ENCODE data around the gene ANAPC2. TPM values are rescaled to one million over a fixed set of nuclear protein-coding genes. Genes with fewer than 3 reads are reported as not detected.
A peak's percentile ranks its signal among the peaks of the same experiment; 100 is the strongest.

Gene ANAPC2
- total RNA-seq, 1 experiment from 2014 or later = 80.9 TPM

DNA sequence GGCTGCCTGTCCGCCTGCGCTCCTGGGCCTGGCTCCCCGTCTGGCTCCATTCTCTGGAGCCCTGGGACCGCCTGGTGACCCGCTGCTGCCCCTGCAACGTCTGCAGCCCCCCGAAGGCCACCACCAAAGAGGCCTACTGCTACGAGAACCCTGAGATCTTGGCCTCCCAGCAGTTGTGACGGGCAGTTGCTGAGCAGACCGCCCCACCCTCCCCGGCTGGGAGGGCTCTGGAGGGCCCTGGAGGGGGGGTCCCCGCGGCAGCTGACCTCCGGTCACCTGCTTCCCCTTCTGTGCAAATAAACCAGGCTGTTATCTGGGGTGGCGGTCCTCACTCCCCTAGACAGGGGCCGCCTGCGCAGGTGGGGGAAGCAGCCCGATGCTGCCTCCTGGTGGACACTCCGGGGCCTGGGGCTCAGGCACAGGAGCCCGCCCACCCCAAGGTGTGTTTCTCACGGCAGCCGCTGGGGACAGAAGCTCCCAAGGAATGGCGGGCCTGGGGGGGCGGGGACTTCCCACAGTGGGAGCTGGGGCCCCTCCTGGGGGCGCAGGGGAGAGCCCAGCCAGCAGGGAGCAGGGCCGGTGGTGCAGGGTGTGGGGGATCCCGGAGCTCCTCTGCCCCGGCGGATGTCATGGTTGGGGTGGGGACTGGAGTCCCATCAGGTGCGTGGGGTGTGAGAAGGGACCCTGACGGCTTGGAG, 48.0 kb upstream of the ANAPC2 start:
- ChIA-PET POLR2A (interaction anchor here (0.5 to 0.9 kb wide), 3 partner anchors 21 to 122 kb away, joined by 3 to 4 read pairs (median 3); partner anchors contain the start of genes DPP7 and NRARP), CTCF (interaction anchor here (0.6 to 4.6 kb wide), 91 partner anchors 11 to 632 kb away, joined by 3 to 143 read pairs (median 6); partner anchors contain the start of genes CYSRT1, ENTPD2, ENTPD8 and EXD3)
- Mint-ChIP-seq H3K27me3 (ENCODE audit: low read depth) (no peaks in the 10 kb centered on the region), H3K9me3 (no peaks in the 10 kb centered on the region), H3K27ac (no peak overlapping the region), H3K36me3 (no peaks in the 10 kb centered on the region), H3K4me1 (peaks cover 18% of the 10 kb centered on the region), H3K4me3 (no peak overlapping the region)
- peak; percentile 96 for DNase-seq (ENCODE audit: low spot score)
- peak; percentile 23 for ATAC-seq
- TF ChIP-seq JUN (CRISPR knock-in tag; IDR thresholded peaks at IDR 0.05) (no peak), ZNF423 (CRISPR knock-in tag; IDR thresholded peaks at IDR 0.05) (peak; percentile 87), FOXK1 (CRISPR knock-in tag; IDR thresholded peaks at IDR 0.05) (no peak), ZNF263 (CRISPR knock-in tag; IDR thresholded peaks at IDR 0.05; ENCODE audit: low read depth) (no peak), MXD4 (CRISPR knock-in tag; IDR thresholded peaks at IDR 0.05; ENCODE audit: borderline replicate concordance) (no peak), ATF3 (CRISPR knock-in tag; conservative IDR thresholded peaks at IDR 0.05) (no peak), USF2 (CRISPR knock-in tag; IDR thresholded peaks at IDR 0.05) (peak; percentile 34), IRF2 (CRISPR knock-in tag; IDR thresholded peaks at IDR 0.05; ENCODE audit: borderline replicate concordance, low read depth) (no peak), ZBTB21 (CRISPR knock-in tag; IDR thresholded peaks at IDR 0.05; ENCODE audit: borderline replicate concordance) (no peak), ZNF121 (CRISPR knock-in tag; IDR thresholded peaks at IDR 0.05) (no peak), JAZF1 (CRISPR knock-in tag; IDR thresholded peaks at IDR 0.05) (no peak), MAX (CRISPR knock-in tag; IDR thresholded peaks at IDR 0.05) (peak; percentile 52; the same call in 1 of the 2 replicates), E2F5 (CRISPR knock-in tag; IDR thresholded peaks at IDR 0.05) (0 out of 2 replicates have a peak, but pooled peaks have one; percentile 34), ETV6 (CRISPR knock-in tag; IDR thresholded peaks at IDR 0.05) (peak; percentile 43; the same call in 1 of the 2 replicates), SP1 (CRISPR knock-in tag; conservative IDR thresholded peaks at IDR 0.05) (peak; percentile 53; the same call in 1 of the 2 replicates), ZNF232 (CRISPR knock-in tag; IDR thresholded peaks at IDR 0.05) (no peak), ARID4B (CRISPR knock-in tag; IDR thresholded peaks at IDR 0.05; ENCODE audit: borderline replicate concordance) (peak; percentile 84; the same call in 1 of the 2 replicates), CREB1 (CRISPR knock-in tag; IDR thresholded peaks at IDR 0.05) (no peak; the same call in 1 of the 2 replicates), NFE2L1 (CRISPR knock-in tag; IDR thresholded peaks at IDR 0.05) (no peak), ERG (CRISPR knock-in tag; IDR thresholded peaks at IDR 0.05) (no peak), TEAD1 (CRISPR knock-in tag; IDR thresholded peaks at IDR 0.05) (peak; percentile 77), RELA (CRISPR knock-in tag; IDR thresholded peaks at IDR 0.05; ENCODE audit: borderline replicate concordance) (no peak)
- TF ChIP-seq, protein P1, sequence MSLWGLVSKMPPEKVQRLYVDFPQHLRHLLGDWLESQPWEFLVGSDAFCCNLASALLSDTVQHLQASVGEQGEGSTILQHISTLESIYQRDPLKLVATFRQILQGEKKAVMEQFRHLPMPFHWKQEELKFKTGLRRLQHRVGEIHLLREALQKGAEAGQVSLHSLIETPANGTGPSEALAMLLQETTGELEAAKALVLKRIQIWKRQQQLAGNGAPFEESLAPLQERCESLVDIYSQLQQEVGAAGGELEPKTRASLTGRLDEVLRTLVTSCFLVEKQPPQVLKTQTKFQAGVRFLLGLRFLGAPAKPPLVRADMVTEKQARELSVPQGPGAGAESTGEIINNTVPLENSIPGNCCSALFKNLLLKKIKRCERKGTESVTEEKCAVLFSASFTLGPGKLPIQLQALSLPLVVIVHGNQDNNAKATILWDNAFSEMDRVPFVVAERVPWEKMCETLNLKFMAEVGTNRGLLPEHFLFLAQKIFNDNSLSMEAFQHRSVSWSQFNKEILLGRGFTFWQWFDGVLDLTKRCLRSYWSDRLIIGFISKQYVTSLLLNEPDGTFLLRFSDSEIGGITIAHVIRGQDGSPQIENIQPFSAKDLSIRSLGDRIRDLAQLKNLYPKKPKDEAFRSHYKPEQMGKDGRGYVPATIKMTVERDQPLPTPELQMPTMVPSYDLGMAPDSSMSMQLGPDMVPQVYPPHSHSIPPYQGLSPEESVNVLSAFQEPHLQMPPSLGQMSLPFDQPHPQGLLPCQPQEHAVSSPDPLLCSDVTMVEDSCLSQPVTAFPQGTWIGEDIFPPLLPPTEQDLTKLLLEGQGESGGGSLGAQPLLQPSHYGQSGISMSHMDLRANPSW (CRISPR knock-in tag; conservative IDR thresholded peaks at IDR 0.05; ENCODE audit: low read depth) = no peak
- TF ChIP-seq, protein P2, sequence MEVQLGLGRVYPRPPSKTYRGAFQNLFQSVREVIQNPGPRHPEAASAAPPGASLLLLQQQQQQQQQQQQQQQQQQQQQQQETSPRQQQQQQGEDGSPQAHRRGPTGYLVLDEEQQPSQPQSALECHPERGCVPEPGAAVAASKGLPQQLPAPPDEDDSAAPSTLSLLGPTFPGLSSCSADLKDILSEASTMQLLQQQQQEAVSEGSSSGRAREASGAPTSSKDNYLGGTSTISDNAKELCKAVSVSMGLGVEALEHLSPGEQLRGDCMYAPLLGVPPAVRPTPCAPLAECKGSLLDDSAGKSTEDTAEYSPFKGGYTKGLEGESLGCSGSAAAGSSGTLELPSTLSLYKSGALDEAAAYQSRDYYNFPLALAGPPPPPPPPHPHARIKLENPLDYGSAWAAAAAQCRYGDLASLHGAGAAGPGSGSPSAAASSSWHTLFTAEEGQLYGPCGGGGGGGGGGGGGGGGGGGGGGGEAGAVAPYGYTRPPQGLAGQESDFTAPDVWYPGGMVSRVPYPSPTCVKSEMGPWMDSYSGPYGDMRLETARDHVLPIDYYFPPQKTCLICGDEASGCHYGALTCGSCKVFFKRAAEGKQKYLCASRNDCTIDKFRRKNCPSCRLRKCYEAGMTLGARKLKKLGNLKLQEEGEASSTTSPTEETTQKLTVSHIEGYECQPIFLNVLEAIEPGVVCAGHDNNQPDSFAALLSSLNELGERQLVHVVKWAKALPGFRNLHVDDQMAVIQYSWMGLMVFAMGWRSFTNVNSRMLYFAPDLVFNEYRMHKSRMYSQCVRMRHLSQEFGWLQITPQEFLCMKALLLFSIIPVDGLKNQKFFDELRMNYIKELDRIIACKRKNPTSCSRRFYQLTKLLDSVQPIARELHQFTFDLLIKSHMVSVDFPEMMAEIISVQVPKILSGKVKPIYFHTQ (CRISPR knock-in tag; IDR thresholded peaks at IDR 0.05) = no peak

Data from WTC11 (cell line).